HG03558 (cell line): Measurements from ENCODE around the gene FLCN.
"Not testable (repeated sequence)": the region's sequence is repeated elsewhere in the genome, so short reads cannot be mapped to it uniquely, and the experiment has no call there.

Experiments
- ATAC-seq: cut with Tn5 transposase; IDR thresholded peaks from one replicate; pipeline ENCODE4 v1.9.1; 2021; ENCODE audit warnings: moderate number of reproducible peaks; ENCODE audit not compliant: unreplicated experiment; ENCODE audit errors: extremely low read depth

The FLCN gene, protein sequence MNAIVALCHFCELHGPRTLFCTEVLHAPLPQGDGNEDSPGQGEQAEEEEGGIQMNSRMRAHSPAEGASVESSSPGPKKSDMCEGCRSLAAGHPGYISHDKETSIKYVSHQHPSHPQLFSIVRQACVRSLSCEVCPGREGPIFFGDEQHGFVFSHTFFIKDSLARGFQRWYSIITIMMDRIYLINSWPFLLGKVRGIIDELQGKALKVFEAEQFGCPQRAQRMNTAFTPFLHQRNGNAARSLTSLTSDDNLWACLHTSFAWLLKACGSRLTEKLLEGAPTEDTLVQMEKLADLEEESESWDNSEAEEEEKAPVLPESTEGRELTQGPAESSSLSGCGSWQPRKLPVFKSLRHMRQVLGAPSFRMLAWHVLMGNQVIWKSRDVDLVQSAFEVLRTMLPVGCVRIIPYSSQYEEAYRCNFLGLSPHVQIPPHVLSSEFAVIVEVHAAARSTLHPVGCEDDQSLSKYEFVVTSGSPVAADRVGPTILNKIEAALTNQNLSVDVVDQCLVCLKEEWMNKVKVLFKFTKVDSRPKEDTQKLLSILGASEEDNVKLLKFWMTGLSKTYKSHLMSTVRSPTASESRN

DNA sequence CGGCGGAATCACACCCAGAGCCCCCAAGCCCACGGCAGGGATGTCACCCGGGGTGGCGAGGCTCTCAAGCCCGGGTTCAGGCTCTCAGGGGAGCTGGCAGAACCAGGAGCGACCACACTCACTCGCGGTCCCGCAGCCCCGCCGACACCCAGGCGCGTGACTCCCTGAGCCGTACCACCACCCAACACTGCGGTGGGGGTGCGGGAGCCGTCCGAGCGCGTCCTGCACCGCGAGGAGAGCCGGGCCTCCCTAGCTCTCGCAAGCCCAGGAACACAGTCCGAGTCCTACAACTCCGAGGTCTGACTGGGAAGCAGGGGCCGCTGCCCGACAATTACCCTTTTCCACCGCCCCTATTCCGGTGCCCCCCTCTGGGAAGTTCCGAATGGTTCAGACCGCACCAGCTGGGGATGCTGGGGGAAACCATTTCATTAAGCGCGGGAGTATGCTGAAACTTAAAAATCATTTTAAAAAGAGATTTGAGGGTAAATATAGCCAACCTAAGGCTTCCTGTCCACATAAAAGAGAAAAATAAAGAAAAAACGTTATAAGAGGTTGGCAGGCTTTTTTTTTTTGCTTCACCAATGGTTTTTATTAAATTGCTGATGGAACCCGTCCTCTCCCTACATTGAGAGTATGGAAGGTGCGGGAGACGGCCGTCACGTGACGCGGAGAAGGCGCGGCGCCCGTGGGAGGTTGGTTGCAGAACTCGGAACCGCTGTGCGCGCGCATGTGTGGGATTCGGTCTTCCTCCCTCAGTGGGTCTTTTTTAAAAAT is at the start of gene FLCN:
FLCN (minus strand) TSS at position 143 of the 774 bp plus-strand sequence. CDS start 9,031 bp downstream, outside the sequence.
- peak; percentile 77 for ATAC-seq

DNA sequence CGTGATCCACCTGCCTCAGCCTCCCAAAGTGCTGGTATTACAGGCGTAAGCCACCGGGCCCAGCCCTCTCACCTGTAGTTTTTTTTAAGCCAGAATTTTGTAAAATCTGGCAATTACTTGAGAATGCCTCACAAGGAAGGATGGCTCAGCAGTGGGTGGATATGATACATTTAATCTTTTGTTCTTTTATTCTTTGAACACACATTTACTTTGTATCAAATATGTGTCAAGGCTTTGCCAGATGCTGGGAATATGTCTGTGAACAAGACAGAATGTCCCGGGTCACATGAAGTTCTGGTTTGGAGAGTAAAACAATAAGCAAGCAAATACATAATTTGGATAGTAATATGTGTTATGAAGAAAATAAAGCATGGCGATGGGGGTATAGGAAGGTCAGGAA is 49.0 kb upstream of the FLCN start:
- no peak for ATAC-seq

DNA sequence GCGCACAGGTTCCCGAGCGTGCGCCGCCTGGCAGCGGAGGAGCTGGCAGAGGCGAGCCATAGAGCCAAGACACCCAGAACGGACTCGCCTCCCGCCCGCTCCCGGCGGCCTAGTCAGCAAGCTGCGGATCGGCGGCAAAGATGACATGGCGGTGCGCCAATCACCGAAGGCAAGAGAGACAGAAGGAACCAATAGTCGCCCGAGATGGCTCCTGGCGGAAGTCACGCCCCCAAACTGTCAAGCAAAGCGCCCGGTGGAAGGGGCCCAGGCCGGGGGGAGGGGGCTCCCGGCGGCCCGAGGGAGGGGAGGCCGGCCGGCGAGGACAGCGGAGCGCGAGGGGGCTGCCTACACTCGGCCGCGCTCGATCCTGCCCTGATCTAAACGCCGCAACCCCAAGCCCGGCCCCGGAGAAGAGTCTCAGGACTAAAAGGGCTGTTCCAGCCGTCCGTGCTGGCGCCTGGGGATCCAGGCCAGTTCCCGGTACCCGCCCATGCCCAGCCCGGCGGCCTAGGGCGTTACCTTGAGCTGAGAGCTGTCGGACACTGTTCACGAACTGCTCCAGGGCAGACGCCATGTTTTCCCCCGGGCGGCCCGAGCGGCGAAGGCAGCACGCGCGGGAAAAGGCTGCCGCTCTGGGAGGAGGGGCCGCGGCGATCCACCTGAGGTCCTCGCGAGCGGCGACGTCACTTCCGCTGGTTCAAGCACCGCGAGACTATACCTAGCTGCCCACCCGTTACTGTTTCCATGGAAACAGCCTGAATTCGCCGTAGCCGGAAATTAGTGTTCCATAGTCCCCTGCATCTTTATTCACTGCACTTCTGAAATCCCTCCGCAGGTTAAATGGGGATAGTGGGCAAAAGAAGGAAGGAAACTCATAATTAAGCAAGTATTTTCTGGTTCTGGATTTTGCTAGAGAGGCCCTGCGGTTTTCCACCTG is 43.9 kb upstream of the FLCN start, which contains the start of gene COPS3:
COPS3 (minus strand) TSS at position 634 of the 937 bp plus-strand sequence; CDS start at position 574, 60 bp downstream.
- ATAC-seq: peak; percentile 87

DNA sequence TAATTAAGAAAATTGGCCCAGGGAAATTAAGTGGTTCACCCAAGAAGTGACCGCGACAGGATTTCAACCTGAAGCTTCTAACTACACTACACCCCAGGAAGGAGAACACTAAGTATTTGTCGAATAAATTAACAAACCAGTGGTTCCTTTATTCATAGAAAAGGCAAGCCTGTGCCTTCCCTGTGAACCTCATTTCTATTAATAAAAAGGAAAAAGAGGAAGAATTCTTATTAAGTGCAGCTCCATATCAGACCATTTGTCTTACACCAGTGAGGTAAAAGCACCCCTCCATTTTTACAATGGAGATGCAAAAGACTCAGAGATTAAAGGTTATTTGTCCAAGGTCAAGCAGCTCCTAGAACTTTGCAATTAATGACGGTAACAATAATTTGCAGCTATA is 42.3 kb upstream of the FLCN start:
- ATAC-seq: no peak

DNA sequence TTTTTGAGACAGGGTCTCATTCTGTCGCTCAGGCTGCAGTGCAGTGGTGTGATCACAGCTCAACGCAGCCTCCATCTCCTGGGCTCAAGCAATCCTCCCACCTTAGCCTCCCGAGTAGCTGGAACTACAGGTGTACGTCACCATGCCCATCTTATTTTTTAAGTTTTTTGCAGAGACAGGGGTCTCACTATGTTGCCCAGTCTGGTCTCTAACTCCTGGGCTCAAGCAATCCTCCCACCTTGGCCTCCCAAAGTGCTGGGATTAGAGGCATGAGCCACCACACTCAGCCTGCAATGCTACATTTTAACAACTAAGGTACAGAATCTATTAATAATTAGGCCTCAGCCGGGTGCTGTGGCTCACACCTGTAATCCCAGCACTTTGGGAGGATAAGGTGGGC is 40.5 kb upstream of the FLCN start:
- ATAC-seq: not testable (repeated sequence)

DNA sequence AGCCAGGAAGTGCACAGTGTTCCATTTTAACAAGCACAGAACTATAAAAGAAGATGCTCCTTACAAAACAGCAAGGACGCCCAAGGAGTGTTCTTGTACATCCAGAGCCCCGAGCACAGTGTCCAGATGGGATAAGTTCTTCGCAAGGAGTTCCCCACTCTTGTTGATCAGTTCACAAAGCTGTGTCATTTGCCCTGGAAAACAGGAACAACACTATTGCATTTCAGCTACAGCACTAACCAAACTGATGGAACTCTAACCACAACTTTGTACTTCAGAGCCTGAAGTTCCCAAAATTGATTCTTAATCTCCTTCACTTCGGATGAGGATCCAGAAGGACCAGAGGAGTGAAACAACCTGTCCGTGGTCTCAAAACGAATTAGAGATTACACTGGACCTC is 39.0 kb upstream of the FLCN start:
- no peak for ATAC-seq

DNA sequence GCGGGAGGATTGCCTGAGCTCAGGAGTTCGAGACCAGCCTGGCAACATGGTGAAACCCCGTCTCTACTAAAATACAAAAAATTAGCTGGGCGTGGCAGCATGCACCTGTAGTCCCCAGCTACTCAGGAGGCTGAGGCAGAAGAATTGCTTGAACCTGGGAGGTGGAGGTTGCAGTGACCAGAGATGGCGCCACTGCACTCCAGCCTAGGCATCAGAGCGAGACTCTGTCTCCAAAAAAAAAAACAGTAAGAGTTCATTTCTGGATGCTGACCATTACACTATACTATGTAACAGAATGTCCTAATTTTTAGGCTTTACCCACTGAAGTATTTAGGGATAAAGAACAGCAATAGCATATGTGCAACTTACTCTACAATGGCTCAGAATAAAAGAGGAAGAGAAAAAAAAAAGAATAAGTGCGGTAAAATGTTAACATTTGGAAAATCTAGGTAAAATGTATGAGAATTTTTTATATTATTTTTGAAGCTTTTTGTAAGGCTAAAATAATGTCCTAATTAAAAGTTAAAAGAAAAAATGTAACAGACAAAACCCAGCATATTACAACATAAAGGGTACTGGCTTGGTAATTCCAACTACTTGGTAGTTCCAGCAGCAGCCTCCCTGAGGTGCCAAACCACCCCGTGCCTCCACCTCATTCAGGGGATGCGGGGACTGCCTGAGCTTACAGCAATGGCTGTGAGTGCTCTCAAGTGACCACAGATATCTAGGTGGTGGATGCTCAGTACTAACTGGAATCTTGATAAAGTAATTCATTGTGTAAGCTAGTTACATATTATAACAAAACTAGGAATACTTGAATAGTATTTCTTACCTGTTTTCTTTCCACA is 33.2 kb upstream of the FLCN start:
- no peak for ATAC-seq

DNA sequence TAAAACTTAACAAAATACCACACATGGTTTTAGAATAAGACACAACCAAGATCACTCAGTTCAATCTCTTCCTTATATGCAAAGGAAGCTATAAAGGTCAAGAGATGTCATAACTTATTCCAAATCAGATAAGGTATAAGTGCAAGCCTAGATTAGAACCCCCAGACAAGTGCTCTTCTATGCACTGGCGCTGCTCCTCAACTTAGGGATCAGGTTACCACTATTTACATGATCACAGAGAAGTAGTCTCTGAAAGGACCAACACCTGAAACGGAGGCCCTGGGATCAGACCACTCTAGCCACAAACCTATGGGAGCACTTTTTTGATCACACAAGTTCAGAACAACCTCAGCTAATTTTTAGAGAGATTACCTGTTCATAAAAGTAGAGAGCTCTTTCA is 27.5 kb upstream of the FLCN start:
- no peak for ATAC-seq

DNA sequence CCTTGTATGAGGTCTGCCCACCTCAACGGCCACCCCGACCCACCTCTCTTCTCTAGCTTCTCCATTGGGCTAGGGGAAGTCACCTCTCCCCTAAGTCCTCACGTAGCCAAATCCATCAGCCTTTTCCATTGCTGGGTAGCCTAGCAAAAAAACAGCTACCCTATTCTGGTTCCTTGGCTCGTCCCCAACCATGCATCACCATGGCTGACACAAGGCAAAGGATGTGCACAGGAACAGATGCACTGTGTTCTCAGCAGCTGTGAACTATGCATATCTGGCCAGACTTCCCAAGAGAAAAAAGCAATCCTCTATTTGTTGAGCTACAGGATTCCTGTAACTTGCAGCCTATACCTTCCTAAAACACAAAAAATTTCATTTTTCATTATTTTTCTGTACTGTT is 22.0 kb upstream of the FLCN start:
- ATAC-seq: no peak

DNA sequence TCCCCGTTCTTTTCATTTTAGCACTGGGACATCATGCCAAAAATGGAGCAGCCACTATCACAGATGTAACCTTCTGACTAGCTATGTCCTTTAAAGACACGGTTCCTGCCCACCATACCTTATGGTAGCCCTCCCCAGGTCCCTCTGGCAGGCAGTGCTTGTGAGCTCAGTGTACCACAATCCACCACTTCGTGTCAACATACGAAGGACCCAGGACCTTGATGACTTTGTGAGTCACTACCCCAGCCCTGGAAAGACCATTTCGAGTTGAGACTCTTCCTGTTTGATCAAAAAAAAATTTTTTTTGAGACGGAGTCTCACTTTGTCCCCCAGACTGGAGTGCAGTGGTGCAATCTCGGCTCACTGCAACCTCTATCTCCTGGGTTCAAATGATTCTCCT is 21.0 kb upstream of the FLCN start:
- ATAC-seq: no peak

DNA sequence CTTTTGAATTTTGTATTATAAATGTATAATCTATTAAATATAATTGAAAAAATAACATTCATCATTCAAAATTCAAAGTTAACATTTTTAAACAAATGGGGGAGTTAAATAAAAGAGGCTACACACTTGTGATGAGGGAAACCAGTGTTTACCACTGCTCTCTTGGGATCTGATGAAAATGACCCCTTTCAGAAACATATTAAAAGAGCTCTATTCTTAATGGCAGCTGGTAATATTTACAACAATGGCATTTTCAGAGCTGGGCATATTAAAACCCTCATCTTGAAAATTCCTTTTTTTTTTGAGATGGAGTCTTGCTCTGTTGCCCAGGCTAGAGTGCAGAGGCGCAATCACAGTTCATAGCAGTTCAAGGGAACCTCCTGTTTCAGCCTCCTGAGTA is 19.3 kb upstream of the FLCN start:
- no peak for ATAC-seq

DNA sequence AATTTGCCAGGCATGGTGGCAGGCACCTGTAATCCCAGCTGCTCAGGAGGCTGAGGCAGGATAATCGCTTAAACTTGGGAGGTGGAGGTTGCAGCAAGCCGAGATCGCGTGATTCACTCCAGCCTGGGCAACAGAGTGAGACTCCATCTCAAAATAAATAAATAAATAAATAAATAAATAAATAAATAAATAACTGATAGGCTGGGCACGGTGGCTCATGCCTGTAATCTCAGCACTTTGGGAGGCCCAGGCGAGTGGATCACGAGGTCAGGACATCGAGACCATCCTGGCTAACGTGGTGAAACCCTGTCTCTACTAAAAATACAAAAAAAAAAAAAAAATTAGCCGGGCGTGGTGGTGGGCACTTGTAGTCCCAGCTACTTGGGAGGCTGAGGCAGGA is 18.7 kb upstream of the FLCN start:
- not testable (repeated sequence) for ATAC-seq

DNA sequence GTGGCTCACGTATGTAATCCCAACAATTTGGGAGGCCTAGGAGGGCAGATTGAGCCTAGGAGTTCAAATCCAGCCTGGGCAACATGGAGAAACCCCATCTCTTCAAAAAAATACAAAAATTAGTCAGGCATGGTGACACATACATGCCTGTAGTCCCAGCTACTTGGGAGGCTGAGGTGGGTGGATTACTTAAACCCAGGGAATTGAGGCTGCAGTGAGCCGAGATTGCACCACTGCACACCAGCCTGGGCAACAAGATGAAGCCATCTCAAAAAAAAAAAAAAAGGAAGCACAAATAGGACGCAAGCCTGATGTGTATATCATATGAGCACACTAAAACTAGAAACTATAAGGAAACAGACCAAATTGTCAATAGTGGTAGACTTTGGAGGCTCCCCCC is 17.1 kb upstream of the FLCN start:
- ATAC-seq: no peak

DNA sequence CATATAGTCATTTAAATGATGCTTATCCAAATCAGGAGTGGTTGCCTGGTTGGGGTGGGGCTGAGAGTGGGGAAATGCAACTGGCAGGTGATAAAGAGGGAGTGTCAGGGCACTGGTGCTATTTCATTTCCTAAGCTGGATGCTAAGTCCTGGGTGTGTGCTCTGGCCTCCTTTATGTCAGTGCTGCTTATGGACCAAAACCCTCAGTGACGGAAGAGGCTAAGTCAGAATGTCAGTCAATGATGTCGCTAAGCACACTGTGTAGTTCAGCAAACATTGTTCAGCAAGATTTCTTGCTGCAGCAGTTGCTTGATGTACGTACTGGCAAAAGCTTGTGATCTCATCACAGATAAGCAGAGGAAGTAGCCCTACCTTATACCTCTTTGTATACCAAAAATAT is 16.4 kb upstream of the FLCN start:
- ATAC-seq: no peak

DNA sequence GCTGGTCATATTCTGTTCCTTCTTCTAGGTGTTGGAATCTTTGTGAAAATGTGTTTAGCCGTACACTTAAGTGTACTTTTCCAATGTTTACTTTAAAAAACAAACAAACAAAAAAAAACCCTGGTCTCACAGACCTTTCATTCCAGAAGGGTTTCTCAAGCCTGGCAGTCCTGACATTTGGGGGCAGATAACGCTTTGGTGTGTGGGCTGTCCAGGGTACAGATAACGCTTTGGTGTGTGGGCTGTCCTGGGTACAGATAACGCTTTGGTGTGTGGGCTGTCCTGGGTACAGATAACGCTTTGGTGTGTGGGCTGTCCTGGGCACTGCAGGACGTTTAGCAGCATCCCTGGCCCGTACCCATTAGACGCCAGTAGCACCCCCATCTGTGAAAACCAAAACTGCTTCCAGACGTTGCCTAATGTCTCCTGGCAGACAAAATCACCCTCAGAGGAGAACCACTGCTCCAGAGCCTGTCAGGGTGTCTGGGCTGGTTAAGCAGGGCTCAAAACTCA is 15.2 kb upstream of the FLCN start:
- no peak for ATAC-seq

DNA sequence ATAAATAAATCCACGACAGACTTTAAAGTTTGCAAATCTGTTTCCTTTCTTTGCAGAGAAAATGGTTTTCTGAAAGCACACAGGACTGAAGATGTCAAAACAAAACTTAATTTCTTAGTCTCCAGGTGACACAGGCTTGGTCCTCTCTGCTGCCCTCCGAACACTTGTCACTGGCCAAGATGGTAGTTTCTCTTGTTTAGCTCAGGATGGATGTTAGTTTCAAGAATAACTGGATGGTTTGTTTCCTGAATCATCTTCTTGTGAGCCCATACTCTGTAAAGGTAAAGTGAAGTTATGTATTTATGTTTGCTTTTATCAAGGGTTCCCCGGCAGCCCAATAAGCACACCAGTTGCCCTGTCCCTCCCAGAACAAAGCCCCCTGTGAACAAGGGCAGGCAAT is 9.9 kb upstream of the FLCN start:
- ATAC-seq: no peak

DNA sequence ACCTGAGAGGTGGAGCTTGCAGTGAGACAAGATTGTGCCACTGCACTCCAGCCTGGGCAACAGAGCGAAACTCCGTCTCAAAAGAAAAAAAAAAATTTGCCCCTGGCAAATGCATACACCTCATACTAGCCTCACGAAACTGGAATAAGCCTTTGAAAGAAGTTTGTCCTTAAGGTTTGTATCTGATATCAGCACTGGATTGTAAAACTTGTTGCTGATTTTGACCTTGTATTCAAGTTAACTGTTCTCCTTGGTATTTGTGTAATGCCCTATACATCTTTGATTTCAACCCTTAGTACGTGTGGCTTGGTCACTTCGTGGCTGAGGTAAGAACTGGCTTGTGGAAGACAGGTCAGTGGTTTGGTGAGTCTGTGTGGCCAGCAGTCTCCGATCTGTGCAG is 6.2 kb upstream of the FLCN start:
- no peak for ATAC-seq

DNA sequence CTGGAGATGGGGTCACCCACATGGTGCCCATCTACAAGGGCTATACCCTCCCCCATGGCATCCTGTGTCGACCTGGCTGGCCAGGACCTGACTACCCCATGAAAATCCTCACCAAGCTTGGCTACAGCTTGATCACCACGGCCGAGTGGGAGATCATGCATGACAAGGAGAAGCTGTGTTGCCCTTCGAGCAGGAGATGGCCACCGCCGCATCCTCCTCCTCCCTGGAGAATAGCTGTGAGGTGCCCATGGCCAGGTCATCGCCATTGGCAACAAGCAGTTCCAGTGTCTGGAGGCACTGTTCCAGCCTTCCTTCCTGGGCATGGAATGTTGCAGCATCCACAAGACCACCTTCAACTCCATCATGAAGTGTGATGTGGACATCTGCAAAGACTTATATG is 5.3 kb upstream of the FLCN start:
- ATAC-seq: no peak

DNA sequence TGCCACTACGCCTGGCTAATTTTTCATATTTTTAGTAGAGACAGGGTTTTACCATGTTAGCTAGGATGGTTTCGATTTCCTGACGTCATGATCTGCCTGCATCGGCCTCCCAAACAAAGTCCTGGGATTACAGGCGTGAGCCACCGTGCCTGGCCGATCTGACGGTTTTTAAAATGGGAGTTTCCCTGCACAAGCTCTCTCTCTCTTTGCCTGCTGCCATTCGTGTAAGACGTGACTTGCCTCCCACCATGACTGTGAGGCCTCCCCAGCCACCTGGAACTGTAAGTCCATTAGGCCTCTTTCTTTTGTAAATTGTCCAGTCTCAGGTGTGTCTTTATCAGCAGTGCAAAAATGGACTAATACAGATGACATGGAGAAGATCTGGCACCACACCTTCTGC is 4.7 kb upstream of the FLCN start:
- no peak for ATAC-seq
